KMS-11 (cell line): ENCODE measurements around the gene MAIP1.

Experiments used
- H2AFZ ChIP-seq: fragments of 200-600 bp; sonication (generic); 2 replicates; pipeline ENCODE4 v1.6.1; 2016; ENCODE audit warnings: antibody characterized with exemption, mixed run types, low read depth
- H3K27ac ChIP-seq: fragments of 200-600 bp; sonication (generic); 2 replicates; pipeline ENCODE4 v1.6.1; 2016; ENCODE audit warnings: mild to moderate bottlenecking, mixed run types
- H3K27me3 ChIP-seq: fragments of 200-600 bp; sonication (generic); 2 replicates; pipeline ENCODE4 v1.6.1; 2017; ENCODE audit warnings: mild to moderate bottlenecking, low read depth, mixed run types, moderate library complexity; ENCODE audit not compliant: insufficient read depth
- H3K36me3 ChIP-seq: fragments of 200-600 bp; sonication (generic); 2 replicates; pipeline ENCODE4 v1.6.1; 2017; ENCODE audit warnings: mild to moderate bottlenecking, mixed run types; ENCODE audit not compliant: insufficient read depth
- H3K4me1 ChIP-seq: fragments of 200-600 bp; sonication (generic); 2 replicates; pipeline ENCODE4 v1.6.1; 2016; ENCODE audit warnings: mild to moderate bottlenecking, low read depth, mixed run types; ENCODE audit not compliant: poor library complexity, severe bottlenecking
- H3K4me2 ChIP-seq: fragments of 200-600 bp; sonication (generic); 2 replicates; pipeline ENCODE4 v1.7.0; 2016; ENCODE audit warnings: mild to moderate bottlenecking, mixed run types
- H3K4me3 ChIP-seq: fragments of 200-600 bp; sonication (generic); IDR thresholded peaks from 2 replicates; pipeline ENCODE4 v1.6.1; 2017; ENCODE audit warnings: low read depth, low read length, mixed read lengths; ENCODE audit not compliant: insufficient read depth
- H3K79me2 ChIP-seq: fragments of 200-600 bp; sonication (generic); 2 replicates; pipeline ENCODE4 v1.6.1; 2016; ENCODE audit warnings: low read depth, mixed run types; ENCODE audit not compliant: insufficient read depth
- H3K9ac ChIP-seq: fragments of 200-600 bp; sonication (generic); 2 replicates; pipeline ENCODE4 v1.6.1; 2016; ENCODE audit warnings: mild to moderate bottlenecking, mixed run types
- H4K20me1 ChIP-seq: fragments of 200-600 bp; sonication (generic); 2 replicates; pipeline ENCODE4 v1.6.1; 2016; ENCODE audit warnings: mild to moderate bottlenecking, mixed run types; ENCODE audit not compliant: insufficient read depth
- CTCF ChIP-seq: fragments of 200-600 bp; sonication (generic); conservative IDR thresholded peaks from 2 replicates; pipeline ENCODE4 v1.6.1; 2017; ENCODE audit warnings: low read depth, mild to moderate bottlenecking, antibody characterized with exemption, low read length, moderate library complexity, mixed read lengths

MAIP1 gene

GRCh38 chr2:199992296-199992695, 36.9 kb downstream of the MAIP1 start:
- H3K4me1 ChIP-seq, result no peaks in the 10 kb centered on the region
- H2AFZ ChIP-seq, result no peak overlapping the region
- H3K36me3 ChIP-seq, result no peaks in the 10 kb centered on the region
- H3K4me3 ChIP-seq, result no peak overlapping the region
- no peak overlapping the region for H3K27ac ChIP-seq
- H4K20me1 ChIP-seq, result no peaks in the 10 kb centered on the region
- no peak overlapping the region for H3K4me2 ChIP-seq
- no peak for TF ChIP-seq CTCF
- H3K79me2 ChIP-seq, result no peaks in the 10 kb centered on the region
- no peaks in the 10 kb centered on the region for H3K27me3 ChIP-seq
- H3K9ac ChIP-seq, result no peak overlapping the region

GRCh38 chr2:199994371-199994770, 39.0 kb downstream of the MAIP1 start:
- H3K79me2 ChIP-seq, result no peaks in the 10 kb centered on the region
- H3K36me3 ChIP-seq, result no peaks in the 10 kb centered on the region
- H4K20me1 ChIP-seq, result no peaks in the 10 kb centered on the region
- no peak overlapping the region for H3K4me2 ChIP-seq
- H3K4me3 ChIP-seq, result no peak overlapping the region
- H2AFZ ChIP-seq, result no peak overlapping the region
- H3K4me1 ChIP-seq, result no peaks in the 10 kb centered on the region
- H3K27me3 ChIP-seq, result no peaks in the 10 kb centered on the region
- H3K9ac ChIP-seq, result no peak overlapping the region
- no peak for TF ChIP-seq CTCF
- no peak overlapping the region for H3K27ac ChIP-seq

- H3K9ac ChIP-seq, result no peak overlapping the region
- H2AFZ ChIP-seq, result no peak overlapping the region
- H3K27me3 ChIP-seq, result no peaks in the 10 kb centered on the region
- H3K36me3 ChIP-seq, result no peaks in the 10 kb centered on the region
- H3K4me3 ChIP-seq, result no peak overlapping the region
- no peaks in the 10 kb centered on the region for H4K20me1 ChIP-seq
- H3K27ac ChIP-seq, result no peak overlapping the region
- TF ChIP-seq CTCF, result no peak
- no peaks in the 10 kb centered on the region for H3K4me1 ChIP-seq
- no peak overlapping the region for H3K4me2 ChIP-seq
- H3K79me2 ChIP-seq, result no peaks in the 10 kb centered on the region
Observed at GRCh38 chr2:199994896-199995295, 39.5 kb downstream of the MAIP1 start.

GRCh38 chr2:199997296-199997695, 41.9 kb downstream of the MAIP1 start:
- Histone ChIP-seq H3K79me2 (no peaks in the 10 kb centered on the region), H3K36me3 (no peaks in the 10 kb centered on the region), H3K4me2 (no peak overlapping the region), H2AFZ (no peak overlapping the region), H4K20me1 (no peaks in the 10 kb centered on the region), H3K27me3 (no peaks in the 10 kb centered on the region), H3K9ac (no peak overlapping the region), H3K27ac (no peak overlapping the region), H3K4me3 (no peak overlapping the region), H3K4me1 (no peaks in the 10 kb centered on the region)
- TF ChIP-seq CTCF, result no peak

- Histone ChIP-seq H3K36me3 (no peaks in the 10 kb centered on the region), H3K4me3 (no peak overlapping the region), H4K20me1 (no peaks in the 10 kb centered on the region), H3K4me2 (no peak overlapping the region), H3K27me3 (no peaks in the 10 kb centered on the region), H3K79me2 (no peaks in the 10 kb centered on the region), H2AFZ (no peak overlapping the region), H3K27ac (no peak overlapping the region), H3K9ac (no peak overlapping the region), H3K4me1 (no peaks in the 10 kb centered on the region)
- no peak for TF ChIP-seq CTCF
Observed at GRCh38 chr2:199999166-199999565, 43.8 kb downstream of the MAIP1 start.
